Stimulated activated CD8-positive, alpha-beta memory T cell treated with anti-CD3 and anti-CD28 coated beads, Interleukin-4, amount 100 ng/mL, for 4 hours (primary cell): ENCODE data around the gene B2M.
"Not testable (repeated sequence)": the region's sequence is repeated elsewhere in the genome, so short reads cannot be mapped to it uniquely, and the experiment has no call there.

Experiments
- DNase-seq, 2 donors: peaks; one replicate each; pipeline ENCODE4 v3.0.0-alpha.2; 2020; ENCODE audit warnings: low read depth in 2 of 2, low spot score in 1 of 2

The B2M gene

DNA sequence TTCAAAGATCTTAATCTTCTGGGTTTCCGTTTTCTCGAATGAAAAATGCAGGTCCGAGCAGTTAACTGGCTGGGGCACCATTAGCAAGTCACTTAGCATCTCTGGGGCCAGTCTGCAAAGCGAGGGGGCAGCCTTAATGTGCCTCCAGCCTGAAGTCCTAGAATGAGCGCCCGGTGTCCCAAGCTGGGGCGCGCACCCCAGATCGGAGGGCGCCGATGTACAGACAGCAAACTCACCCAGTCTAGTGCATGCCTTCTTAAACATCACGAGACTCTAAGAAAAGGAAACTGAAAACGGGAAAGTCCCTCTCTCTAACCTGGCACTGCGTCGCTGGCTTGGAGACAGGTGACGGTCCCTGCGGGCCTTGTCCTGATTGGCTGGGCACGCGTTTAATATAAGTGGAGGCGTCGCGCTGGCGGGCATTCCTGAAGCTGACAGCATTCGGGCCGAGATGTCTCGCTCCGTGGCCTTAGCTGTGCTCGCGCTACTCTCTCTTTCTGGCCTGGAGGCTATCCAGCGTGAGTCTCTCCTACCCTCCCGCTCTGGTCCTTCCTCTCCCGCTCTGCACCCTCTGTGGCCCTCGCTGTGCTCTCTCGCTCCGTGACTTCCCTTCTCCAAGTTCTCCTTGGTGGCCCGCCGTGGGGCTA, at the start of gene B2M, which contains the start of gene PATL2:
Gene B2M (plus strand): TSS at position 422 of the 647 bp plus-strand sequence. CDS start 30 bp downstream, at position 452.
Gene PATL2 (minus strand): TSS at position 228 of the 647 bp plus-strand sequence. CDS start 34,833 bp downstream, outside the sequence.
- DNase-seq = peak; percentile 87 to 91

DNA sequence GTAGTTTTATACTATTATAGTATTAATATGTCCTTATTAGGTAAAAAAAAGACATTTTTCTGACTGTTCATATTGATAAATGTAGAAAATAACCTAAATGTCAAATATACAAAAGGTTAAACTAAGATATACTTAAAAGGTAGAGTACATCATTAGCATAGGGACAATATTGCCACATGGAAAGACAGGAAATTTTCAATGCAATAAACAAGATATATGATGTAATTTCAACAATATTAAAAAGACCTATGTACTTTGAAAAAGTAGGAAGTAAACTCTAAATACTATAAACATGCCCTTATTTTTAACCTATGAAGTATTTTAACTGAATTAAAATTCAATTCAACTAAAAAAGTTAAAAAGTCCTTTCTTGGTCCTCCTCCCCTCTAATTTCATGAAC, 49.7 kb upstream of the B2M start:
- DNase-seq = no peak

DNA sequence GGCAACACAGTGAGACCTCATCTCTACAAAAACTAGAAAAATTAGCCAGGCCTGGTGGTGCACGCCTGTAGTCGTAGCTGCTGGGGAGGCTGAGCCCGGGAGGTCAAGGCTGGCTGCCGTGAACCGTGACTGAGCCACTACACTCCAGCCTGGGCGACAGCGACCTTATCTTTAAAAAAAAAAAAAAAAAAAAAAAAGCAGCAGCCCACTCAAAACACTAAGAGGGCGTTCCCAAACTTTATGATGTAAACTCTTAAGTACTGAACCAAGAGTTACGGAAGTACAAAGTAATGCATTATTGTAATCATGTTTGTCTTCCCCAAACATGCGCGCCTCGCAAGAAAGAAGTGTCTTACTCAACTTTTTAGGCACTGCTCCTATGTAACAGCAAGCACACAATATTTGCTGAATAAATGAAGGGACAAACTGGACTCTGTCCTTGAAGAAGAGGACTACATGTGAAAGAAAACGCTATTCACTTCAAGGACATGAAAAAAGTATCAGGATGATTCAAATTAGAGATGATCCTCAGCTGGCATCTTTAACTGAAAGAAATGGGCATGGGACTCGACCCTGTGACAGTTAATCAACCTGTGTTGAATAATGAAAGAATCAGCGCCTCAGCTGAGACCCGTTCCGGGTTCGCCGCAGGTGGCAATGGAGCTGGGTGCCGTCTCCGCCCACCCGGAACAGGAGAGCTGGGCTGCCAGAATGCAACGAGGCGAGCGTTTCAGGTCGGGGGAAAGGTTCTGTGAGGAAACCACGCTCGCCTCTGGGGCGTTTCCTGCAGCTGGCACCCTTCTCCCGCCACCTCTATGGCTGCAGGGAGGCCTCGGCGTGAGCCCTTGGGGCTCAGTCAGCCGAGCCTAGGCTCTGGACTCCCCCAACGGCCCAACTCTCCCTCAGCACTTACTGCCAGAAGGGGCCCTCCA, 48.6 kb upstream of the B2M start:
- peak; percentile 57 to 66 for DNase-seq

DNA sequence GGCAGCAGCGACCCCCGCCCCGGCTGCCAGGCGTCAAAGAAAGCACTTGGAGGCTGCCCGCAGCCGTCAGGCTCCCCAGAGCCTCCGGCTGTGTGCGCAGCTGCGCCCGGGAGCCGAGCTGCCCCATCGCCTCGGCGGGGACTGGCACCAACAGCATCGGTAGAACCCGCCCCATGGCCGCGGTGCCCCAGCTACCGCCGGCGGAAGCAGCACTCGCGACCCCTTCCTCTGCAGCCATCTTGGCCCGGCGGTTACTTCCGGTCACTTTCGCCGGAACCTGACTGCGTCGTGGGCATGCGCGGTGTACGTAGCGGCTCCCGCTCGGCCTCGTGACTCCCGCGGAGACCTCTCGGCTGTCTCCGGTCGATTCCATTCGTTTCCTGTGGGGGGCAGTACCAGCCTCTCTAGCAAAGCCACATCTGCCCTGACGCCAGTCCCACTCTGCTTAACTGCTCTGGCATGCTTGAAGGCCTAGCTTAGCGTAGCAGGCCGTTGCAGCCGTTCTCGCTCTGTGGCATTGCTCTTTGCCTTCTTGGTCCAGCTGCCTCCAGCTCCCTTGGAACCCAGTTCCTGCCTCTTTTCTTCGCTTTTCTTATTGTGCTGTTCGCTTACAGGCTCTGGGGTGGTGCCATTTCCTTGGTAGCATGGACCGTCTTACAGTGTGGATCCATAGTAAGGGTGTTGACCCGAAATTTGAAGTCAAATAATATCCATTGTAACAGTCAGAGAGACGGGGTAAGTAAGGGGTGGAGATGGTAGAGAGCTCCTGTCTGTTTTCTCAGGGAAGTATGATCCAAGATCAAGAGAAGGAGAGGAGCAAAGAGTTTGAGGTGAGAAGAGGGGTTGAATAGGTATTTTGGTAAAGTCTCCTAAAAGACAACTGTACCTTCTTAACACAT, 47.7 kb upstream of the B2M start, which contains the start of gene SPG11:
Gene SPG11 (minus strand): TSS at position 253 of the 899 bp plus-strand sequence. CDS start 15 bp downstream, at position 238.
- DNase-seq = peak; percentile 91 to 94

DNA sequence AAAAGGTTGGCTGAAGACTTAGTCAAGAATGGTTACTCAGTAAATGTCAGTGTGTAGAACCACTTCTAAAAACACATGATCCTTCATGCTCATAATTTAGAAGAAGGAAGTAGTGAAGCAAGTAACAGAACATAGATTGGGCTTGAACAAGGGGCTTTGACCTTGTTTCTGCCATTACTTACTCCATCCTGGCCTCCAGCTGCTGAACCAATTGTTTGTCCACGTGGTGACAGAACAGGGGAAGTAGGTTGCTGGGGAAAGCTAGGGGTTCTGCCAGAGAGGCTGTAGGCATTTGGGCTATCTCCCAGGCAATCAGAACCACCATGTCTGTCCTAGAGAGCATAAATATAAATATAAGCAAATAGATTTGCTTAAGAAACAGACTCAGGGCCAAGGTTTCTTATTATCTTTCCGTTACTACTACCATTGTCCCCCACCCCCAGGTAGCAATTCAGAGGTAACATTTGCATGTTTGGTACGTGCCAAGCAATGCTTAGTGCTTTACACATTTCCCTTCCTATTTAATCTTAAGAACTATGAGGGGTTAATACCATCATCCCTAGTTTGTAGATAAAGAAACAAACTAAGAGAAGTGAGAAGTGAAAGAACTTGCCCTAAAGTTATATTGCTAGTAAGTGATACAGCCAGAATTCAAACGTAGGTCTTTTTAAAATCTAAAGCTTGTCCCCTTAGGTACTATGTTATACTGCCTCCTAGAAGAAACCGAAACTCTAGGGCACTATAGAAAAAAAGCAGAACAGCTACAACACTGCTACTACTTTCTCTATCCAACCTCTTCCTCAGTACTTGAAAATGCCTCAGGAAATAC, 44.9 kb upstream of the B2M start:
- no peak for DNase-seq

DNA sequence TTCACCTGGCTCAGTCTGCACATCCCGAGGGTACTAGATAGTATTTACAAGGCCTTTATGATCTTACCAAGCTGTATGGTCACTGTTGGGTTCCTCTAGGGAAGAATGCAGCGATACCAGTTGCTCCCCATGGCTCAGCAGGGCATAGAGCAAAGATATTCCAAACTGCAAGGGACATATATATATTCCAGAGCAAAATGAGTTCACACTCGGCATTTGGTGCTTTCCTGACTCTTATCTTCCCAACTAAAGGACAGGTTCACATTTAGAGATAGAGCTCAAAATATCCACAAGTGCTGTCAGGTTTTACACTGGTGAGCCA, 44.3 kb upstream of the B2M start:
- DNase-seq = no peak

DNA sequence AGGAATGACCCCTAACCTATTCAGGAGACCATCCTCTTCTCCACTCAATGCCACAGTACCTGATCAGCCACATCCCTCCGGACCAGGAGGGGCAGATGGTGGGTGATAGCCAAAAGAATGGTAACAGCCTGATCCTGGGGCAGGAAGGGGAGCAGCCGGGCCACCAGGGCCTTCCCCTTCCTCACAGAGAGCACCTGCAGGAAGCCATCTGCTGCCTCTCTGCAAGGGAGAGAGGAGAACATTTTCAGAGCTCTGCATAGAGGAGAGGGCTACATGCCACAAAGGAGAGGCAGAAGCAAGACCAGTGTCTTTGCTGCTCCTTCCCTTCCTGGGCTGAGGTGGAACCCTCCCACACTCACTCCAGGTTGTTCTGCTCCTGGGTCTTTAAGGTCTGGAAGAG, 42.4 kb upstream of the B2M start:
- no peak for DNase-seq

DNA sequence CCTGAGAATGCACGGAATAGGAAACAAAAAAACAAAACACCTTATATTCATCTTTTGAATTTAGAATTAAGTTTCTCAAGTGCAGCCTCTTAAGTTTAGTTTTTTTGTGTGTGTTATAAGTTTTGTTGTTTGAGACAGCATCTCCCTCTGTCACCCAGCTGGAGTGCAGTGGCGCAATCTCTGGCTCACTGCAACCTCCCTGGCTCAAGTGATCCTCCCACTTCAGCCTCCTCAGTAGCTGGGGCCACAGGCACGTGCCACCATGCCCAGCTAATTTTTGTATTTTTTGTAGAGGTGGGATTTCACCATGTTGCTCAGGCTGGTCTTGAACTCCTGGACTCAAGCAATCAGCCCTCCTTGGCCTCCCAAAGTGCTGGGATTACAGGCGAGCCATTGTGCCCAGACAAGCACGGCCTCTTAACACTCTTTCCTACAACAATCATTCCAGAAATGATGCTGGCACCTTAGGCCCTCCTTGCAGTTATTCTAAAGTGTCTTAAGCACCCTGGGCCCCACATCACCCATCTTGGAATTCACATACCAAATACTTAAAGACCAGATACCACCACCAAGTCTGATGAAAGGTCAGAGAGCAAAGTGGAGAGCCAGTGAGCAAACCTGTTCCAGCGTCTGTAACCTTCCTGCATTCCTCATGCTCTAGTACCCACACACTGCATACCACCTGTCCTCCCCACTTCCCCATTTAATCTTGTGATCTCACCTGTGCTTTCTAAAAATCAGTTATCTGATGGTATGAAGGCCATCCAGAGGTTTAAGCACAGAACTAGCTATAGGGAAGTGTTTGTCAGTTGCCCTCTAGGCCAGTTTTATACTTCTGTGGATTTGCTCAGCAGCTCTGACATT, 41.0 kb upstream of the B2M start:
- DNase-seq = no peak

DNA sequence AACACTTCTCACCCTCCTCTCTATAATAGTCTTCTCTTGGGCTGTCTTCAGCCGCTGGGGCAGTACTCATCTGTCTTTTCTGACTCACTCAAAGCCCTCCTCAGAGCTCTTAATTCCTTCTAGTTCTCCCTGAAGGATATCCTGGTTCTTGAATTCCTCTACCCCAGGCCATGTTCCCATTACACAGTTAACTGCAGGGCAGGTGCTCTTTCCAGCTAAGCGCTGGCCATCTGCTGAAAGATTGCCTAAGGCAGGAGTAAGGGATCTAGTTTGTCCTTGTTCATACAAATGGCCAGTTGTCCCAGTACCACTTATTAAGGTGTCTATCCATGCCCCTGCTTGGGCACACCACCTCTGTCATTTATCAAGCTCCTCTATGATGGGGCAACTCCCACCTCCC, 37.7 kb upstream of the B2M start:
- DNase-seq = no peak

DNA sequence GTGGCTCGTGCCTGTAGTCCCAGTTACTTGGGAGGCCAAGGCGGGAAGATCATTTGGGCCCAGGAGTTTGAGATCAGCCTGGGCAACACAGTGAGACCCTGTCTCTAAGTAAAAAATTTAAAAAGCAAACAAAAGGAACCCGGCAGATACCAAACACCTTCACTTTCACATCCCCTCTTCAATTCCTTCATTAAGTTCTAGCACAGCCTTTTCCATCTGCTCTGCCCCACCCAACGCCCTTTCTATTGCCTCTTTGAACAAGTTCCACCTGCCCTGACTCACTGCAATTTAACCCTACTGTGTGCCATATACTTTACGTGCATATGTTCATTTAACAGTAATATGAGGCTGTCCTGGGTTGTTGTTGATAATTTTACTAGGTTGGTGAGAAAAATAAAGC, 35.4 kb upstream of the B2M start:
- no peak for DNase-seq

DNA sequence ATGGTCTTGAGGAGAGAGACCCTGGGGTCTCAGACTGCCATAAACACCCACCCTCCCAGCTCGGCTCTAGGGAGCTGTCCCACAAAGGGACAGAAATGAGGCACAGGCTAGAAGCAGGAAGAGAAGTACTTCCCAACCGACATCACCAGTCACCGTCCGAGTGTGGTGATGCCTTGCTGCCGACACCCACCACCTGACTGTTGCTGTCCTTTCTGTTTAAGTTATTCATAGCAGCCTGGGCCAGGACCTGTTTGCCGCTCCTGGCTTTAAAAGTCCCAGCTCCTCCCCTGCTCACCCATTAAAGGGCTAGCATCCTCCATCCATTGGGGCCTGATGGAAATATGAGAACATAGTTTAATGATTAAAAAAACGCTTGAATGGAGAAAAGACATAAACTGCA, 34.6 kb upstream of the B2M start:
- no peak for DNase-seq

DNA sequence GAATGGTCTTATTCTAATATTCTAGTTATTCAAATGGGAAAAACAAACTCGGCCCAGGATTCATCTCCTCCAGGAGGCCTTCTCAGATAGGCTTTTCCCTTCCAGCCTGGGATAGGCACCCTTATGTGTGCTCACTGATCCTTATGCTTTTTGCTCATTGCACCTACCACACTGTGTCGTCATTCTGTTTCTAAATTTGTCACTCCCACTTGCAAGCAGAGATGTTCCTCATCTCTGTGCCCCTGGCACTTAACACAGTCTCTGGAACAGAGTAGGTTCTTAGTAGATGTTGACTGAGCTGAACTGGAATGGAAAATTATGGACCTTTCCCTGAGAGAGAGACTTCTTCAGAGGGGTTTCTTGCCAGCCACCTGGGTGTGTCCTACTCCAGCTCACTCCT, 29.1 kb upstream of the B2M start:
- DNase-seq = no peak

DNA sequence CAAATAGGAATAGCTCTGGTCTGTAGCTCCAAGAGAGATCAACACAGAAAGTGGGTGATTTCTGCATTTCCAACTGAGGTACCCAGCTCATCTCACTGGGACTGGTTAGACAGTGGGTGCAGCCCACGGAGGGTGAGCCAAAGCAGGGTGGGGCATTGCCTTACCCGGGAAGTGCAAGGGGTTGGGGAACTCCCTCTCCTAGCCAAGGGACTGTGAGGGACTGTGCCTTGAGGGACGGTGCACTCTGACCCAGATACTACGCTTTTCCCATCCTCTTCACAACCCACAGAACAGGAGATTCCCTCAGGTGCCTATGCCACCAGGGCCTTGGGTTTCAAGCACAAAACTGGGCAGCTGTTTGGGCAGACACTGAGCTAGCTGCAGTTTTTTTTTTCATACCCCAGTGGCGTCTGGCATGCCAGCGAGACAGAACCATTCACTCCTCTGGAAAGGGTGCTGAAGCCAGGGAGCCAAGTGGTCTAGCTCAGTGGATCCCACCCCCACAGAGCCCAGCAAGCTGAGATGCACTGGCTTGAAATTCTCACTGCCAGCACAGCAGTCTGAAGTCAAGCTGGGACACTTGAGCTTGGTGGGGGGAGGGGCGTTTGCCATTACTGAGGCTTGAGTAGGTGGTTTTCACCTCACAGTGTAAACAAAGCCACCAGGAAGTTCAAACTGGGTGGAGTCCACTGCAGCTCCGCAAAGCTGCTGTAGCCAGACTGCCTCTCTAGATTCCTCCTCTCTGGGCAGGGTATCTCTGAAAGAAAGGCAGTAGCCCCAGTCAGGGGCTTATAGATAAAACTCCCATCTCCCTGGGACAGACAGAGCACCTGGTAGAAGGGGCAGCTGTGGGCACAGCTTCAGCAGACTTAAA, 28.3 kb upstream of the B2M start:
- peak; percentile 48 to 67 for DNase-seq

DNA sequence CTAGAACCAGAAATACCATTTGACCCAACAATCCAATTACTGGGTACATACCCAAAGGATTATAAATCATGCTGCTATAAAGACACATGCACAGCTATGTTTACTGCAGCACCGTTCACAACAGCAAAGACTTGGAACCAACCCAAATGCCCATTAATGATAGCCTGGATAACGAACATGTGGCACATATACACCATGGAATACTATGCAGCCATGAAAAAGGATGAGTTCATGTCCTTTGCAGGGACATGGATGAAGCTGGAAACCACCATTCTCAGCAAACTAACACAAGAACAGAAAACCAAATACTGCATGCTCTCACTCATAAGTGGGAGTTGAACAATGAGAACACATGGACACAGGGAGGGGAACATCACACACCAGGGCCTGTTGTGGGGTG, 22.0 kb upstream of the B2M start:
- DNase-seq = not testable (repeated sequence)

DNA sequence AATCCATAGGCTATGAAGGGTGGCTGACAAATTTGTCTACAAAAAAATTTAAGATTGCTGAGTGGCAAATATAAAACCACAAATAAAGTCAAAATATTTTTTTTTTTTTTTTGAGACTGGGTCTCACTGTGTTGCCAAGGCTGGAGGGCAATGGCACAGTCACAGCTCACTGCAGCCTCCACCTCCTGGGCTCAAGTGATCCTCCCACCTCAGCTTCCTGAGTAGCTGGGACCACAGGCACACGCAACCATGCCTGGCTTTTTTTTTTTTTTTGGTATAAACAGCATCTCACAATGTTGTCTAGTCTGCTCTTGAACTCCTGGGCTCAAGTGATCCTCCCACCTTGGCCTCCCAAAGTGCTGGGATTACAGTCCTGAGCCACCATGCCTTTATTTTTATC, 21.1 kb upstream of the B2M start:
- DNase-seq = not testable (repeated sequence)

DNA sequence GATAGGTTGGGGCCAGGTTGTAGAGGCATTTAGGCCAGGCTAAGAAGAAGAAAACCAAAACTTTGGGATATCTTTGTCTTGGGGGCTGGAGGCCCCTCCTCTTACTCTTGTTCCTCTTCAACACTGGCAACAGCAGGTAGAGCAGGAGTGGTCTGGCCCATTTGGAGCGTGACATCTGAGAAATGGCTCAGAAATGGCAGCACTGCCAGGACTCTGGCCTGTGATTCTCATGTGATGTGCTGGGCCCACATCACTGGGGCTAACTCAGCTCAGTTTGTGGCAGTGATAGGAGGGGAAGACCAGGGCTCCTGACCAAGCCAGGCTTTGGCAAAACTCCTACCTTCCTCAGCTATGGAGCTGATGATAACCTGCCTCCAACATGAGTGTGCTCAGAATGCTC, 18.7 kb upstream of the B2M start:
- DNase-seq = no peak

DNA sequence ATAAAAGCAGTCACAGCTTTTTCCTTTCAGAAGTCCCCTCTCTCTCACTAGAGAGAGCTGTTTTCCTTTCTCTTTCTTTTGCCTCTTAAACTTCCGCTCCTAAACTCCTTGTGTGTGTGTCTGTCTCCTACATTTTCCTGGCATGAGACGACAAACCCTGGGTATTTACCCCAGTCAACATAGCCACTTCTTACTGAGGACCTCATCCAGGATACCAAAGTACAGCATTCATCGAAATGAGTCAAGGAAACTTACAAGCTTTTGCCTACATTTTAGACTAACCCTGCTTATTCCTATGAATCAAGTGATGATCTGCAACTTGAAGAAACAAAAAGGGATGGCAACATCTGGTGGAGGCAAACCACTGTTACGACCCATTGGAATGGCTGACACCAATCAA, 16.9 kb upstream of the B2M start:
- DNase-seq = no peak

DNA sequence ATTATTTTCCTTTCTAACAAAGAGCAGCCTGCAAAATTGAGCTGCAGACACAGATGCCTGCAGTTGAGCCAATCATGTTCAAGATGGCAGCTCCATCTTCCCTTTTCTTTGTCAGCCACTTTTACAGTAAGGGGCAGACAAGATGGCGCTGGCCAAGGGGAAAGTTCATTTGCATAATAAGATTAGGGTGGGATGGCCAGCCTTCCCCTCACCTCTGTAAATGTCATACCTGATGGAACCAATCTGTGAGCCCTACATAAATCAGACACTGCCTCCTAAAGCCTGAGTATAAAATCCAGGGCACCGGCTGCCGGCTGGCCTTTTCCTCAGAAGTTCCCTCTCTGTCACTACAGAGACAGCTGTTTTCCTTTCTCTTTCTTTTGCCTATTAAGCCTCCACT, 16.0 kb upstream of the B2M start:
- no peak for DNase-seq

DNA sequence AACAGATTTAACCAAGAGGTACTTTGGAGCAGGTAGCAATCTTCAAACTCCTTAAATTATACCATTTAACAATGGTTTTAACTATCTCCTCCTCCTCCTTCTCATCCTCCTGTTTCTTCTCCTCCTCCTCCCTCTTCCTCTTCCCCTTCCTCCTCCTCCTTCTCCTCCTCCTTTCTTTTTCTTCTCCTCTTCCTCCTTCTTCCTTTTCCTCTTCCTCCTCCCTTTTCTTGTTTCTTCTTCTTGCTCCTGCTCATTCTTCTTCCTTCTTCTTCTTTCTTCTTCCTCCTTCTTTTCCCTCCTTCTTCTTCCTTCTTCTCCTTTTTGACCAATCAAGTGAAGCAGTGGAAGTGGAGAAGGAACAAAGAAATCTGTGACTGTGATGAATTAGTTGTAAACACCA, 14.3 kb upstream of the B2M start:
- DNase-seq = no peak
